Keratinocyte (primary cell): ENCODE data around the gene TFDP2. TPM values are rescaled to one million over a fixed set of nuclear protein-coding genes. Genes with fewer than 3 reads are reported as not detected.

Source experiments
- DNase-seq: peaks from one replicate; pipeline ENCODE4 v3.0.0-alpha.2; 2011; ENCODE audit warnings: low read depth, missing footprints, low spot score
- FAIRE-seq: peaks from 2 replicates; lab custom pipeline; 2011; peaks lifted over from hg19 to GRCh38; lab: Jason Lieb, UNC
- H2AFZ ChIP-seq: 2 replicates; pipeline ENCODE4 v1.6.0; 2012; ENCODE audit warnings: low read length, control low read depth, inconsistent platforms; ENCODE audit not compliant: control insufficient read depth
- H3K27ac ChIP-seq: 2 replicates; pipeline ENCODE4 v1.5.1; 2011; ENCODE audit warnings: low read length; ENCODE audit not compliant: control insufficient read depth, insufficient read depth
- H3K27me3 ChIP-seq: 3 replicates; pipeline ENCODE4 v1.6.0; 2011; ENCODE audit warnings: low read length; ENCODE audit not compliant: control insufficient read depth, insufficient read depth; ENCODE audit errors: extremely low read depth
- H3K36me3 ChIP-seq, 2 experiments: 2 replicates in 1 of 2; 3 replicates in 1 of 2; pipeline ENCODE4 v1.5.1; 2011; ENCODE audit warnings: low read length in 2 of 2, mild to moderate bottlenecking in 1 of 2; ENCODE audit not compliant: control insufficient read depth in 2 of 2, insufficient read depth in 2 of 2; ENCODE audit errors: extremely low read depth in 1 of 2
- H3K4me1 ChIP-seq: 3 replicates; pipeline ENCODE4 v1.5.1; 2011; ENCODE audit warnings: low read length; ENCODE audit not compliant: control insufficient read depth, insufficient read depth; ENCODE audit errors: extremely low read depth
- H3K4me2 ChIP-seq: 3 replicates; pipeline ENCODE4 v1.6.0; 2011; ENCODE audit warnings: low read depth, low read length; ENCODE audit not compliant: control insufficient read depth, insufficient read depth; ENCODE audit errors: extremely low read depth
- H3K4me3 ChIP-seq, 3 experiments: fragments of 200-600 bp in 1 of 3; sonication (generic) in 1 of 3; 2 replicates in 2 of 3; 3 replicates in 1 of 3; pipeline ENCODE4 v1.5.1; 2011 to 2016; ENCODE audit warnings: low read length in 3 of 3, mild to moderate bottlenecking in 3 of 3, control low read depth in 2 of 3, inconsistent platforms in 1 of 3, low read depth in 1 of 3, mixed read lengths in 1 of 3, mixed run types in 1 of 3, moderate library complexity in 1 of 3; ENCODE audit not compliant: control insufficient read depth in 2 of 3, insufficient read depth in 2 of 3; ENCODE audit errors: extremely low read depth in 1 of 3
- H3K79me2 ChIP-seq: 2 replicates; pipeline ENCODE4 v1.6.0; 2012; ENCODE audit warnings: low read length; ENCODE audit not compliant: control insufficient read depth, insufficient read depth
- H3K9ac ChIP-seq: 3 replicates; pipeline ENCODE4 v1.6.0; 2011; ENCODE audit warnings: low read length; ENCODE audit not compliant: control insufficient read depth, insufficient read depth; ENCODE audit errors: extremely low read depth
- H3K9me1 ChIP-seq: 3 replicates; pipeline ENCODE4 v1.6.0; 2011; ENCODE audit warnings: low read length; ENCODE audit not compliant: control insufficient read depth, insufficient read depth; ENCODE audit errors: extremely low read depth
- H3K9me3 ChIP-seq: 2 replicates; pipeline ENCODE4 v1.5.1; 2012; ENCODE audit warnings: low read depth, low read length; ENCODE audit not compliant: control insufficient read depth
- H4K20me1 ChIP-seq: 3 replicates; pipeline ENCODE4 v1.6.0; 2011; ENCODE audit warnings: low read length; ENCODE audit not compliant: control insufficient read depth, insufficient read depth; ENCODE audit errors: extremely low read depth
- EZH2 ChIP-seq: IDR thresholded peaks from one replicate; pipeline ENCODE4 v1.6.1; 2012; ENCODE audit warnings: inconsistent platforms, mild to moderate bottlenecking, low read length, moderate library complexity
- dilution Hi-C: fragments of 300-500 bp; cut with MboI; formaldehyde crosslinking; loops from one replicate; pipeline ENCODE4 v1.7.0; 2020; ENCODE audit warnings: low sequenced_read_pairs; ENCODE audit not compliant: extremely low pct_ligation_motif_present
- polyA plus RNA-seq, 5 experiments: library from polyadenylated mRNA; depleted of rRNA in 3 of 5; stranded (reverse) in 3 of 5; stranded (forward) in 1 of 5; unstranded in 1 of 5; fragments of >200 nt; gene quantifications; 1 replicate in 1 of 5; 2 replicates in 3 of 5; 3 replicates in 1 of 5; pipeline versions ENCODE4 v1.2.1 to v1.2.3, GENCODE V29; 2011 to 2012; ENCODE audit warnings: missing spikeins in 2 of 5, low read depth in 1 of 5, low replicate concordance in 1 of 5
- TF ChIP-seq, protein P1 (sequence below), 3 experiments: IDR thresholded peaks in 1 of 3; conservative IDR thresholded peaks in 1 of 3; optimal IDR thresholded peaks in 1 of 3; 2 replicates in 2 of 3; 3 replicates in 1 of 3; pipeline versions ENCODE3 to v1.5.1; 2011; ENCODE audit warnings: low read length in 3 of 3, mild to moderate bottlenecking in 3 of 3, moderate library complexity in 2 of 3, control low read depth in 1 of 3, inconsistent platforms in 1 of 3; ENCODE audit not compliant: insufficient read depth in 2 of 3; ENCODE audit errors: extremely low read depth in 1 of 3

Gene TFDP2
- polyA plus RNA-seq, 1 donor (not counting 4 experiments of a cell fraction or from before 2014, with no cell fraction given): 40.6 TPM

DNA sequence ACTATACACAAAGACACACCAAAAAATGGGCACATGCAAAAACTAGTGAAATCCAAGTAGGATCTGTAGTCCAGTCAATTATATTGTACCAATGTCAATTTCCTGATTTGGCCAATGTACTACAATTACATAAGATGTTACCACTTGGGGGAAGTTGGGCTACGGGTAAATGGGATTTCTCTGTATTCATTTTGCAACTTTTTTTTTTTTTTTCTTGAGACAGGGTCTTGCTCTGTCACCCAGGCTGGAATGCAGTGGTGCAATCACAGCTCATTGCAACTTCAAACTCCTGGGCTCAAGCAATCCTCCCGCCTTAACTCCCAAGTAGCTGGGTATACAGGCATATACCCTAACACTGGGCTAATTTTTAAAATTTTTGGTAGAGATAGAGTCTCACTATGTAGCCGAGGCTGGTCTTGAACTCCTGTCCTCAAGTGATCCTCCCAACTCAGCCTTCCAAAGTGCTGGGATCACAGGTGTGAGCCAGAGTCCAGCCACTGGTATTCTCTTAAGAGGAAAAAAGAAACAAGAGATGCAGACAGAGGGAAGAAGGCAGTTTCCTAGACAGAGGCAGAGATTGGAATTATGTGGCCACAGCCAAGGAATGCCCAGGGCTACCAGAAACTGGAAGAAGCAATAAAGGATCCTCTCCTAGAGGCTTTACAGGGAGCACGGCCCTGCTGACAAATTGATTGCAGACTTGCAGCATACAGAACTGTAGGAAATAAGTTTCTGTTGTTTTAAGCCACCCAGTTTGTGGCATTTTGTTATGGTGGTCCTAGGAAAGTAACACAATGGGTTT lies 33.3 kb downstream of the TFDP2 start:
- H3K4me3 ChIP-seq: no peak overlapping the region
- H2AFZ ChIP-seq: no peak overlapping the region
- H3K4me1 ChIP-seq: no peaks in the 10 kb centered on the region
- H3K9me3 ChIP-seq: no peaks in the 10 kb centered on the region
- no peaks in the 10 kb centered on the region for H3K36me3 ChIP-seq
- H3K4me2 ChIP-seq: no peak overlapping the region
- no peak overlapping the region for H3K27ac ChIP-seq
- no peak overlapping the region for H3K9ac ChIP-seq
- H3K9me1 ChIP-seq: no peaks in the 10 kb centered on the region
- no peaks in the 10 kb centered on the region for H4K20me1 ChIP-seq
- no peaks in the 10 kb centered on the region for H3K27me3 ChIP-seq
- DNase-seq (no peak), FAIRE-seq (peak; percentile 29)
- no peaks in the 10 kb centered on the region for H3K79me2 ChIP-seq
- dilution Hi-C loops: no loop called here
- TF ChIP-seq, protein P1, sequence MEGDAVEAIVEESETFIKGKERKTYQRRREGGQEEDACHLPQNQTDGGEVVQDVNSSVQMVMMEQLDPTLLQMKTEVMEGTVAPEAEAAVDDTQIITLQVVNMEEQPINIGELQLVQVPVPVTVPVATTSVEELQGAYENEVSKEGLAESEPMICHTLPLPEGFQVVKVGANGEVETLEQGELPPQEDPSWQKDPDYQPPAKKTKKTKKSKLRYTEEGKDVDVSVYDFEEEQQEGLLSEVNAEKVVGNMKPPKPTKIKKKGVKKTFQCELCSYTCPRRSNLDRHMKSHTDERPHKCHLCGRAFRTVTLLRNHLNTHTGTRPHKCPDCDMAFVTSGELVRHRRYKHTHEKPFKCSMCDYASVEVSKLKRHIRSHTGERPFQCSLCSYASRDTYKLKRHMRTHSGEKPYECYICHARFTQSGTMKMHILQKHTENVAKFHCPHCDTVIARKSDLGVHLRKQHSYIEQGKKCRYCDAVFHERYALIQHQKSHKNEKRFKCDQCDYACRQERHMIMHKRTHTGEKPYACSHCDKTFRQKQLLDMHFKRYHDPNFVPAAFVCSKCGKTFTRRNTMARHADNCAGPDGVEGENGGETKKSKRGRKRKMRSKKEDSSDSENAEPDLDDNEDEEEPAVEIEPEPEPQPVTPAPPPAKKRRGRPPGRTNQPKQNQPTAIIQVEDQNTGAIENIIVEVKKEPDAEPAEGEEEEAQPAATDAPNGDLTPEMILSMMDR (optimal IDR thresholded peaks at IDR 0.05 in 1 of 3, IDR thresholded peaks at IDR 0.05 in 1 of 3, conservative IDR thresholded peaks at IDR 0.05 in 1 of 3; ENCODE audit: extremely low read depth in 1 of 3, insufficient read depth in 2 of 3, low read length in 3 of 3): no peak
- TF ChIP-seq EZH2: no peak

GRCh38 chr3:142112601-142113000 lies 36.7 kb downstream of the TFDP2 start:
- TF ChIP-seq EZH2: no peak
- TF ChIP-seq, protein P1 (optimal IDR thresholded peaks at IDR 0.05 in 1 of 3, IDR thresholded peaks at IDR 0.05 in 1 of 3, conservative IDR thresholded peaks at IDR 0.05 in 1 of 3; ENCODE audit: extremely low read depth in 1 of 3, insufficient read depth in 2 of 3, low read length in 3 of 3): no peak
- Histone ChIP-seq H3K36me3 (no peaks in the 10 kb centered on the region), H3K9me3 (no peaks in the 10 kb centered on the region), H3K79me2 (no peaks in the 10 kb centered on the region), H3K9ac (no peak overlapping the region), H4K20me1 (no peaks in the 10 kb centered on the region), H3K4me2 (no peak overlapping the region), H3K4me1 (no peaks in the 10 kb centered on the region), H3K27me3 (no peaks in the 10 kb centered on the region), H2AFZ (no peak overlapping the region), H3K27ac (no peak overlapping the region), H3K9me1 (no peaks in the 10 kb centered on the region), H3K4me3 (no peak overlapping the region)
- DNase-seq: no peak
- dilution Hi-C loops: no loop called here
- no peak for FAIRE-seq
